ENCODE data around the gene RAC3.

DNA sequence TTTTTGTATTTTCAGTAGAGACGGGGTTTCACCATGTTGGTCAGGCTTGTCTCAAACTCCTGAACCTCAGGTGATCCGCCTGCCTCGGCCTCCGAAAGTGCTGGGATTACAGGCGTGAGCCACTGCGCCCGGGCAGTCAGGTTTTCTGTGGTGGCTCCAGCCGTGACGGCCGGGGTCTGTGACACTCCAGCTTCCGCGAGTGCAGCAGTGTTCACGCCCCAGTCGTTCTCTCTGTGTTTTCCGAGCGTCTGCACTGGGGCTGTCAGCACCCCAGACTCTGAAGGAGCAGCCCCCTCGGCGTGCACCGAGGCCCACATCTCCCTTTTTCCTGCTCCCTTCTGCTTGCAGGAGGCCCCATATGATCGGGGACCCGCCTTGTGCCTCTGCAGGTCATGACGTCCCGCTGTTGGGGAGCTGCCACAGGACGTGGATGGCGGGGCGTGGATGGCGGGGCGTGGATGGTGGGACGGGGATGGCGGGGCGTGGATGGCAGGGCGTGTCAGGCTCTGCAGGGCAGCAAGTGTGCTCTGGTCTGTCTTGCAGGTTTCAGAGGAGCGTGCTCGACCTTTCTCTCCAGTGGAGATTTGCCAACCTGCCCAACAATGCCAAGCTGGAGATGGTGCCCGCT, 48.4 kb upstream of the RAC3 start:
- TF ChIP-seq, protein P1, sequence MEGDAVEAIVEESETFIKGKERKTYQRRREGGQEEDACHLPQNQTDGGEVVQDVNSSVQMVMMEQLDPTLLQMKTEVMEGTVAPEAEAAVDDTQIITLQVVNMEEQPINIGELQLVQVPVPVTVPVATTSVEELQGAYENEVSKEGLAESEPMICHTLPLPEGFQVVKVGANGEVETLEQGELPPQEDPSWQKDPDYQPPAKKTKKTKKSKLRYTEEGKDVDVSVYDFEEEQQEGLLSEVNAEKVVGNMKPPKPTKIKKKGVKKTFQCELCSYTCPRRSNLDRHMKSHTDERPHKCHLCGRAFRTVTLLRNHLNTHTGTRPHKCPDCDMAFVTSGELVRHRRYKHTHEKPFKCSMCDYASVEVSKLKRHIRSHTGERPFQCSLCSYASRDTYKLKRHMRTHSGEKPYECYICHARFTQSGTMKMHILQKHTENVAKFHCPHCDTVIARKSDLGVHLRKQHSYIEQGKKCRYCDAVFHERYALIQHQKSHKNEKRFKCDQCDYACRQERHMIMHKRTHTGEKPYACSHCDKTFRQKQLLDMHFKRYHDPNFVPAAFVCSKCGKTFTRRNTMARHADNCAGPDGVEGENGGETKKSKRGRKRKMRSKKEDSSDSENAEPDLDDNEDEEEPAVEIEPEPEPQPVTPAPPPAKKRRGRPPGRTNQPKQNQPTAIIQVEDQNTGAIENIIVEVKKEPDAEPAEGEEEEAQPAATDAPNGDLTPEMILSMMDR (IDR thresholded peaks at IDR 0.05) = no peak
- TF ChIP-seq POLR2A (IDR thresholded peaks at IDR 0.05) = no peak

Measured in tibial nerve (tissue), 3 donors.